Measurements from ENCODE around the gene GTPBP3. TPM values are rescaled to one million over a fixed set of nuclear protein-coding genes. Genes with fewer than 3 reads are reported as not detected.
"Not testable (repeated sequence)": the region's sequence is repeated elsewhere in the genome, so short reads cannot be mapped to it uniquely, and the experiment has no call there.

The GTPBP3 gene
- total RNA-seq, 1 experiment from 2014 or later: 21.2 TPM

DNA sequence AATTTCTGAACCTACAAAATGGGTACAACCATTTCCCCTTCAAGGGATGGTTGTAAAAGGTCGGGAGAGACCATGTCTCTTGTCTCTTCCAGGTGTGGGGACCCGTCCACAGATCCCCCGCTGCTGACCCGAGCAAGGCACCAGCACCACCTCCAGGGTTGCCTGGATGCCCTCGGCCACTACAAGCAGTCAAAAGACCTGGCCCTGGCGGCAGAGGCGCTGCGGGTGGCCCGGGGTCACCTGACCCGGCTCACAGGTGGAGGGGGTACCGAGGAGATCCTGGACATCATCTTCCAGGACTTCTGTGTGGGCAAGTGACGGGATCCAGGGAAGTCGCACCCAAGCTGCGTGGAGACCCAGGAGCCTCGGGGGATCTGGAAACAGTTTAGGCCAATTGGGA lies 4.0 kb downstream of the GTPBP3 start:
- DNase-seq (ENCODE audit: low read depth): no peak

GRCh38 chr19:17341845-17342244 lies 4.5 kb downstream of the GTPBP3 start:
- no peak for DNase-seq (ENCODE audit: low read depth)

DNA sequence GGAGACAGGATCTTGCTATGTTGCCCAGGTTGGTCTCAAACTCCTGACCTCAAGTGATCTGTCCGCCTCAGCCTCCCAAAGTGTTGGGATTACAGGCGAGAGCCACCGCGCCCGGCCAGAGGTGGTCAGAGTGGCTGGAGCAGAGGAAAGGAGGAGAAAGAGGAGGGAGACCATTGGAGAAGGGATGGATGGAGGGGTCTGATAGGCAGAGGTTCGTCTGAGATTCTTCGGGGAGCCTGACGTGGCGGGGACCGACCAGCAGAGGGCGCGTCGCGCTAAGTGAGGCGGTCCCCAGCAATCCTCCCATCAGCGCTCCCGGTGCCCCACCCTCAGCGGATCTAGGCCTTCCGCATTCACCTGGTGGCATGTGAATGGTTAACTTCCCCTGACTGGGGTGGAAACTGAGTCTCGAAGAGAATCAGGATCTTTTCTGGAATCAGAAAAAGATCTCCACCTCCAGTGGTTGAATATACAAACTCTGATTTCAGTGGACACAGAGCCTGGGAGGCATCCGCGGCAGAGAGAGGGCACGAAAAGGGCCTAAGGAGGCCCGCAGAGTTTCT lies 8.8 kb downstream of the GTPBP3 start:
- DNase-seq (ENCODE audit: low read depth): peak; percentile 36

GRCh38 chr19:17347361-17347760 lies 10.0 kb downstream of the GTPBP3 start:
- peak; percentile 34 for DNase-seq (ENCODE audit: low read depth)

- DNase-seq (ENCODE audit: low read depth): no peak
These were observed 10.5 kb downstream of the GTPBP3 start for GRCh38 chr19:17347877-17348276.

DNA sequence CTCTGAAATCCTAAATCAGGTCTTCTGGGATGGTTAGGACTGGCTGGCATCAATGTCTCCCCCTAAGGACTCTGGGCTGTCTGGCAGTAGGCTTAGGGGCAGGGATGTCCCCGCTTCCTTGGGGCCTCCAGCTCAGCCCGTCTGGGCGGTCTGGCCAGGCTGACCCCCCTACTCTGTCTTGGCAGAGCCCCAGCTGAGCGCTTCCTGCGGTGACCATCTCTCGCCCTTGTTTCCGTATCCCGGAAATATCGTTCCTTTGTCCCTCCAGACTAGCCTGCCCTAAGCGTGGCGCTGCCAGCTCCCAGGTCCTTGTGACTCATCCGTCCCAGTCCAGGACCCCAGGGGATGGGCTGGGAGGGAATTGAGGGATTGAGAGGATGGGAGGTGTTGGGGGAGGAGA lies 11.3 kb downstream of the GTPBP3 start:
- DNase-seq (ENCODE audit: low read depth): peak; percentile 73

- DNase-seq (ENCODE audit: low read depth): no peak
These were observed 14.6 kb downstream of the GTPBP3 start for GRCh38 chr19:17351815-17352435.

DNA sequence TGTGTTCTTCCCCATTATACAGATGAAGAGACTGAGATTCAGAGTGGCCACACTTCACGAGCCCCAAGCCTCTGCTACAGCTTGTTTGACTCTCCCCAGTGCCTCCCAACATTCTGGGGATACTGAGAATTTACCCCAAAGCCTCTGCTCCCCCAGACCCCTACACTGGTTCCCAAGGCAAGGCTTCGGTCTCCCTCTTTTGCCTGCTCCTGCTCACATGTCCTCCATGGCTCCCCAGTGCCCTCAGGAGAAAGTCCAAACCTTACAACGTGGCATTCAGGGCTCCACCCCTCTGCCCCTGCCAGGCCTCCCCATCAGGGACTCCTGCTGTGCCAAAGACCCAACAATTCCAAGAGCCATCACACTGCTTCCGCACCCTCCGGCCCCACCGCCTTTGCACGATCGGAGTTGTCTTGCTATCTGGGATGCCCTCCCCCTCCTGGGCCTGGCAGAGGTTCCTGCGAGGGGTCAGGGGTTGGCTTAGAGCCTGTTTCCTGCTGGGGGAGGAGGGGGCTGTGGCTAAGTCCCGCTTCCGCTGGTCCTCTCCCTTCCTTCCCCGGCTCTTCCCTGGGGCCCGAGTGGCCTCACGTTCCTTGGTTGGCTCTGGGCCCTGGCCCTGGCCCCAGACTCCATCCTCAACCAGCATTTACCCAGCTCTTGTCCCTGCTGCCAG lies 15.4 kb downstream of the GTPBP3 start:
- DNase-seq (ENCODE audit: low read depth): no peak

- DNase-seq (ENCODE audit: low read depth): no peak
These were observed 16.0 kb downstream of the GTPBP3 start for GRCh38 chr19:17353386-17353785.

- no peak for DNase-seq (ENCODE audit: low read depth)
These were observed 19.8 kb downstream of the GTPBP3 start for GRCh38 chr19:17357078-17357666.

DNA sequence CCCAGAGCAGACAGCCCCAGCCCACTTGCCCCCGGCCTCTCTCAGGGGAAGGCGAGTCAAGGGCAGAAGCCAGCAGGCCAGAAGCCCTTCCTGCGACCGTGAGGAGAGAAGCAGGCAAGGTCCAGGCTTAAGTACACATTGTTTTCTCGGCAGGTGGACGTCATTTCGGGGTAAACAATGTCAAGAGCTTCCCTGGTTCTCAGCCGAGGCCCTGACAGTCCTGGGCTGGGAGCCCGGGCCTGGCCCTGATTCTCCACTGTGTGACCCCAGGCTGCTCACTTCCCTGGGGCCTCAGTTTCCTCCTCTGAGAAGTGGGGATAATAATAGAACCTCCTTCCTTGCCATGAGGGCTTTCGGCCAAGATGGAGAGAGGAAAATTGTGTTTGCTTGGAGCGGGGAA lies 20.4 kb downstream of the GTPBP3 start:
- no peak for DNase-seq (ENCODE audit: low read depth)

GRCh38 chr19:17358395-17358794 lies 21.0 kb downstream of the GTPBP3 start:
- DNase-seq (ENCODE audit: low read depth): no peak

GRCh38 chr19:17359905-17360800 lies 22.8 kb downstream of the GTPBP3 start:
- DNase-seq (ENCODE audit: low read depth): no peak

- not testable (repeated sequence) for DNase-seq (ENCODE audit: low read depth)
These were observed 26.7 kb downstream of the GTPBP3 start for GRCh38 chr19:17363852-17364605.

GRCh38 chr19:17365361-17365760 lies 28.0 kb downstream of the GTPBP3 start:
- no peak for DNase-seq (ENCODE audit: low read depth)

- peak; percentile 80 for DNase-seq (ENCODE audit: low read depth)
These were observed 32.8 kb downstream of the GTPBP3 start for GRCh38 chr19:17370026-17370587.

- DNase-seq (ENCODE audit: low read depth): no peak
These were observed 39.7 kb downstream of the GTPBP3 start, which contains the start of gene PLVAP for GRCh38 chr19:17376935-17377600. Gene PLVAP (minus strand): TSS chr19:17377342. CDS start chr19:17377288, 54 bp downstream.

DNA sequence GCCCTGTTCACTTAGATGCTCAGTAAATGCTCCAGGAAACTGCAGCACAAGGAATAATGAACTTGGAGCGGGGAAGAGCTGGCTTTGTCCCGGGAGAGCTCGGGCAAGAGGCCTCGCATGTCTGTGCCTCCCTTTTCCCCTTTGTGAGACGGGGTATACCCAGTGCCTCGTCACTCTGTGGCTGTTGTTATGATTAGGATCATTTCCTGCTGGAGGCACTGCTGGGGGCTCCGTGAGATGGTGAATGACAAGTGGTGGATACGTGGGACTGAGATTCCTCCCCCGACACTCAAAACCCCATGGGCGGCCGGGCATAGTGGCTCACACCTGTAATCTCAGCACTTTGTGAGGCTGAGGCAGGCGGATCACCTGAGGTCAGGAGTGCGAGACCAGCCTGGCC lies 40.9 kb downstream of the GTPBP3 start:
- DNase-seq (ENCODE audit: low read depth): no peak

DNA sequence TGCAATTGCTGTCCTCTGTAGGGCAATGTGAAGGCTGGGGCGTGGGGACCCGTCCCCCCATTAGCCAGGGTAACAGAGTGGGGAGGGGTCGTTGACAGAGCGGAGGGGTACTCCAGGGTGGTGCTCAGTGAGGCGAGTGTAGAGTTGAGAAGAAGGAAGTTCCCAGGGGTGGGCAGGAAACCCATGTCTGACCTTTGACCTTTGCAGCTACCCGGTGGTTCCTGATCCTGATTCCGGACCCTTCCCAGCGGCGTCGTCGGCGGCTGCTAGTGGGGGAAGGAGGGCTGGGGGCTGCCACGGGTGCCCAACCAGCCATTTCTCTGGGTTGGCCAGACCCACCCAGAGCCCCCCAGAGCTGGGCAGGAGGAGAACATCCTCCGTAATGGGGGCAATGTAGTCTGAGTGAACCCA lies 41.9 kb downstream of the GTPBP3 start:
- no peak for DNase-seq (ENCODE audit: low read depth)
